Measurements from ENCODE around the gene DHRS12.

The DHRS12 gene

DNA sequence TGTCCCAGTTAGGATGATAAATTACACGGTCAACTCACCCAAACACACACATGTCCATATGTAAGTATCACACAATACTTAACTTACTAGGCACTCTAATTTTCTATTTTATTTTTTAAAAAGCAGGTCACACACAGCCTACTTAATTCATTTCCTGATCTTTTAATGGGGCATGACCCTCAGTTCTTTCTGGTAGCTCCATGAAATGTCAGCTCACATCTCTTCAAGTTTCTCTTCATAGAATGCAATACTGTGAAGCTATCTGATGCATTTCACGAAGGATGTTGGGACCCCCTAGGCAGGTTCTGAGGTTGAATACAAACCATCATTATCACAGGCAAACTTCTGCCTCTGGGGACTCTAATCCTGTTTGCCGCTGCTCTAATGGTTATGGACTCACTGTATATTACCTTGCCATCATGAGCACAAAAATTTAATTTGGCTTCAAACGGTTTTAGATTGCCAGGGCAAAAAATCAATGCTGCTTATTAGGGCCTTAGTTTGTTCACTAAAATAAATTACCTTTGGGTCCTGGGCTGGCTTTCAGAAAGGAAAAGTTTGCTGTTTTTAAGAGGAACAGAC, 16.1 kb upstream of the DHRS12 start:
- TF ChIP-seq CTCF (IDR thresholded peaks at IDR 0.05; ENCODE audit: low read depth, low read length), result no peak
- DNase-seq (ENCODE audit: extremely low read depth, low read depth), result no peak

- TF ChIP-seq CTCF (IDR thresholded peaks at IDR 0.05; ENCODE audit: low read depth, low read length), result no peak
- no peak for DNase-seq (ENCODE audit: extremely low read depth, low read depth)
Observed at GRCh38 chr13:51819544-51819943, 15.6 kb upstream of the DHRS12 start.

DNA sequence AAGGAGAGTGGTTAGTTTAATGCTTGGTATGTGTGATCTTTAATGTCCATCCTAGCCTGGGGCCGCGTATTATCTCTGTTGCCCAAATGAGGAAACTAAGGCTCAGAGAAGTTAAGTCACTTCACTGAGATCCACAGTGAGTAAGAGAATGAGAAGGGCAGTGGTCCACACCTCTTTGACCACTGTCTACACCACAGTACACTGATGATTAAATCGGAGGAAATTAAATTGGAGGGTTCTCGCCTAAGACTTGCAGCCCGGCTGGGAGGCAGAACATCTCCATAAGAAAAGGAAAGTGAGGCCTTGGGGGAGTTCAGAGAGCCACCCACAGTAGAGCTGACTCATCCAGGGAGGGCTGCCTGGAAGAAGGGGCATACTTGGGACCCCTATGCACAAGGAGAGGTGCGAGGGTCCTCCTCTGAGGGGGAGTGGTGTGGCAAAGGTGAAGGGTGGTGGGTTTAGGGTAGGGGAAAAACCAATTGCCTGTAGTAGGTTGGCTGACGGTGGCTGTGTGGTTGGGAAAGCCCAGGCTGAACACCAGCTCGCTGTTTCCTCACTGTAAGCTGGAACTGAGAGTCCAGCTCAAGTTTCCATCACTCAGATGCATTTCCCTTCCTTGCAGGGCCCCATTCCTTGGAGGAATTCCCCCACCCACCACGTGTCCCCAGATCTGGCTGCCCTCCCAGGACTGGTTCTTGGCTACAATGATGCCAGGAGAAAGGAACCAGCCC, 15.0 kb upstream of the DHRS12 start:
- DNase-seq (ENCODE audit: extremely low read depth, low read depth), result no peak
- no peak for TF ChIP-seq CTCF (IDR thresholded peaks at IDR 0.05; ENCODE audit: low read depth, low read length)

GRCh38 chr13:51818276-51818675, 14.3 kb upstream of the DHRS12 start:
- TF ChIP-seq CTCF (IDR thresholded peaks at IDR 0.05; ENCODE audit: low read depth, low read length), result no peak
- DNase-seq (ENCODE audit: extremely low read depth, low read depth), result no peak

DNA sequence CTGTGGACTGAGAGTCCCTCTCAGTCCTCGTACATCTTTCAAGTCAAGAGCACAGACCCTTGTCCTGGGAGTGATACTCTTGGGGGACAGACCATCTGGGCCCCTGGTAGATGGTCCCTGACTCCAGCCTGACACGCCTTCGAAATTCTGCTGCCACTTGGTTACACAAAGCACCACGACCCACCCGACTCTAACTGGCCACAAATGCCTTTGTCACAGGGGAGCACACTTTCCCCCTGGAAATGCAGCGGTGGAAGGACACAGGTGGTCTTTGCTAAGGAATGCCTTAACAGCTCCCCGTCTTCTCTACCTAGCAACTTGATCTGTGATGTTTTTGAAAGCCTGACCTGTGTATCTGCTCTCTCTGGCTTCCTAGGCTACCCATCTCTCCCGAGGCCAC, 13.8 kb upstream of the DHRS12 start:
- no peak for TF ChIP-seq CTCF (IDR thresholded peaks at IDR 0.05; ENCODE audit: low read depth, low read length)
- no peak for DNase-seq (ENCODE audit: extremely low read depth, low read depth)

GRCh38 chr13:51816604-51817249, 12.8 kb upstream of the DHRS12 start:
- TF ChIP-seq CTCF (IDR thresholded peaks at IDR 0.05; ENCODE audit: low read depth, low read length), result no peak
- DNase-seq (ENCODE audit: extremely low read depth, low read depth), result no peak

GRCh38 chr13:51815848-51816247, 11.9 kb upstream of the DHRS12 start:
- no peak for DNase-seq (ENCODE audit: extremely low read depth, low read depth)
- no peak for TF ChIP-seq CTCF (IDR thresholded peaks at IDR 0.05; ENCODE audit: low read depth, low read length)

All from AG09319 (cell line).